NCI-H2196 treated with DMSO at 0.1 percent for 48 hours (cell line): ENCODE results near the gene DNAAF5.
"Not testable (repeated sequence)": the region's sequence is repeated elsewhere in the genome, so short reads cannot be mapped to it uniquely, and the experiment has no call there.

ENCODE experiments used
- DNase-seq: peaks from one replicate; lab custom pipeline; 2025; ENCODE audit not compliant: unreplicated experiment; lab: John Stamatoyannopoulos, UW

DNAAF5 gene

DNA sequence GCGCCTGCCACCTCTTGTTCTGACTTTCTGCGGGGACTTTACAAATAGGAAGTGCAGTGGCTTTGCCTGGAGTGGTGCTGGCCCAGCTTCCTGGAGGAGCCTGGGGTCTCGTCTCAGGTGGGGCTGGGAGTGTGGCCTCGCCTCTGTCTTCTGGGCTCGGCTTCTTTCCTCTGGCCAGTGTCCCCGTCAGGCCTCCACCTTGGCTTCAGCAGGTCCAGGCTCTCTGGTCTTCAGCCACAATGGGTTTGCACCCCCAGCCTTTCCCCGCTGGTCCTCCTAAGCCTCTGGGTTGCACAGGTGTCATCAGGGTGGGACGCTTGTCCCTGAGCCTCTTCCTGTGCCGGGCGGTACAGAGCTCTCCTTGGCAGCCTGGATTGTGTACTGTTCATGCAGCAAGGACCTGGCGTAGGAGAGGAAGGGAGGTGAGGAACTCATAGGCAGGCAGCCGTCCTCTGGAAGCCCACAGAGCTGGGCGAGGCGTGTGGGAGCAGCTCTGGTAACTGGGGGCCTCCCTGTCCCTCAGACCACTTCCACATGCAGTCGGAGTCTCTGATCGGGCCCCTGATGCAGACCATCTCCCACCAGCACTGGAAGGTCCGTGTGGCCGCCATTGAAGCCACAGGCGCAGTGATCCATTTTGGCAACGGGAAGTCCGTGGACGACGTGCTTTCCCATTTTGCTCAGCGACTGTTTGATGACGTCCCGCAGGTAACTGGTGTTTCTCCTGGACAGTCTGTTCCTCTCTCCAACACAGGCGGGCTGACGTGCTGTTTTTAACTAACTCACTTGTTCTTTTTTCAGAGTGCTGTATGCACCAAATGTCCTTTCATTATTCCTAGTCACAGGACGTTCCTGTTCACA, 2.9 kb downstream of the DNAAF5 start:
- DNase-seq: no peak

DNA sequence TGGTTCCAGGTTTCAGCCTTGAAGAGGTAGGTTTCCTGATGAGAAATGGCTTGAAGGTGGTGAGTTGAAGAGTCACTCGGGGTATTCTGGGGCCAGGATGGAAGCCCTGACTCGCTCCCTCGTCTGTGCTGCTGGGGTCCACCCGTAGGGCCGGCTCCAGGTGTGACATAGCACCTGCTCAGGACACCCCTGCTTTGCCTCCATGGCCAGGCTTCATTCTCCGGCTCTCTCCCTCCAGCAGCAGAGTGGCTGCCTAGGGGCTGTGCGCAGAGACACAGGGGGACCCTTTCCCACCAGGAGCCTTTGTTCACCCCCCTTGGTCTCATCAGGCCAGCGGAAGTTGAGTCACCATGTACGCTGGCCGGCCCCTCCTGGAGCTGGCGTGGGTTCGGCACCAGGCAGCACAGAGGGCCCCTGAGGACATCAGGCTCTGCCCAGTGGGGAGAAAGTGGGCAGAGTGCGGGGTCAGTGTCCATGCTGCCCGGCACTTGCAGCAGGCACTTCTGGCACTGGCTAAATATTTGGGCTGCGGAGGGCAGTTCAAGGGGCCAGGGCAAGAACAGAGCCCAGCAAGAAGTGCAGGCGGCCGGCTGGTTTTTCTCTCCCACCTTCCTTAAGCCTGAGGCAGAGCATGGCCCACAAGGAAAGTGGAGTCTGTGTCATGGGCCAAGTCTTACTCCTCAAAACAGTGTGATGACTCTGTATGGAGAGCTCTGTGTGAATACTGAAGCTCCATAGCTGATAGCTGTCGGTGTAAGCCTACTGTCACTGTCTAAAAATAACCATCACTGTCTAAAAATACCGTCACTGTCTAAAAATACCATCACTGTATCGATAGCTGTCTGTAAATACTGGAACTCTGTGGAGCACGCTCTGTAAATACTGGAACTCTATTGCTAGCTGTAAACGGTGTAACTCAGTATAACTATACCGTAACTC, 4.3 kb downstream of the DNAAF5 start:
- no peak for DNase-seq

DNA sequence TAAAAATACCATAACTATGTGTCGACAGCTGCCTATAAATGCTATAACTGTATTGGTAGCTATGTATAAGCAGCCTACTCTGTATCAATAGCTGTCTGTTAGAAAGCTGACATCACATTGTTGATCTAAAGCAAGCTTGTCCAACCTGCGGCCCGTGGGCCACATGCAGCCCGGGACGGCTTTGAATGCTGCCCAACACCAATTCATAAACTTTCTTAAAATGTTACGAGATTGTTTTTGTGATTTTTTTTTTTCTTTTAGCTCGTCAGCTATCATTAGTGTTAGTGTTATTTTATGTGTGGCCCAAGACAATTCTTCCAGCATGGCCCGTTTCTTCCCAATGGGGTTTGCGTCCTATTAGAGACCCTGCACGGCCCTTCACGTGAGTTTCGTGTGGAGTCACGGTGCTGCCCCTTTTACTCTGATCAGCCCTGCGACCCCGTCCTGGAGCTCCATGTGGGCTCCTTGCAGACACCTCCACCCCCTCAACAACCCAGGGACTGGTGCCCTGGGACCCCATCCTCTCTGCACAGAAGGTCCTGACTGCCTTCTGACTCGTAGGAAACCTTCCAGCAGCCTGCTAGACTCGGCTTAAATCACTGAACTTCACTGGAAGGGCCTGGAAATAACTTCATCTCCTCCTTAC, 5.1 kb downstream of the DNAAF5 start:
- no peak for DNase-seq

- DNase-seq: peak; percentile 84
Observed at GRCh38 chr7:732094-732541, 5.6 kb downstream of the DNAAF5 start.

DNA sequence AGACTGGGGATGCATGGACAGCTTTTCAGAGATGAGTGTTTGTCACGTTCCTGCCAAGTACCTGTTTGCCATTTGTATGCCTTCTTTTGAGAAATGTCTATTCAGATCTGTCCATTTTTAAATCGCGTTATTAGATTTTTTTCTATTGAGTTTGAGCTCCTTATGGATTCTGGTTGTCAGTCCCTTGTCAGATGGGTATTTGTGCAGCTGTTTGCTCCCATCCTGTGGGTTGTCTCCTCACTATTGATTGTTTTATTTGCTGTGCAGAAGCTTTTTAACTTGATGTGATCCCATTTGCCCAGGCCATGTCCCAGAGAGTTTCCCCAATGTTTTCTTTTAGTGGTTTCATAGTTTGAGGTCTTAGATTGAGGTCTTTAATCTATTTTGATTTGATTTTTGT, 6.1 kb downstream of the DNAAF5 start:
- no peak for DNase-seq

DNA sequence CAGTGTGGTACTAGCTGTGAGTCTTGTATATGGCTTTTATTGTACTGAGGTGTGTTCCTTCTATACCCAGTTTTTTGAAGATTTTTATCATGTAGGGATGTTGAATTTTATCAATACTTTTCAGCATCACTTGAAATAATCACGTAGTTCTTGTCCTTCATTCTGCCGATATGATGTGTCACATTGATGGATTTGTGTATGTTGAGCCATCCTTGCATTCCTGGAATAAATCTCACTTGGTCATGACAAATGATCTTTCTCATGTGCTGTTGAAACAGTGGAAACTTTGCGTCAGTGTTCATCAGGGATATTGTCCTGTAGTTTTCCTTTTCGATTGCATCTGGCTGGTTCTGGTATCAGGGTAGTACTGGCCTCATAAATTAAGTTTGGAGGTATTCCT, 7.7 kb downstream of the DNAAF5 start:
- DNase-seq: no peak

- DNase-seq: no peak
Observed at GRCh38 chr7:734808-735207, 8.3 kb downstream of the DNAAF5 start.

DNA sequence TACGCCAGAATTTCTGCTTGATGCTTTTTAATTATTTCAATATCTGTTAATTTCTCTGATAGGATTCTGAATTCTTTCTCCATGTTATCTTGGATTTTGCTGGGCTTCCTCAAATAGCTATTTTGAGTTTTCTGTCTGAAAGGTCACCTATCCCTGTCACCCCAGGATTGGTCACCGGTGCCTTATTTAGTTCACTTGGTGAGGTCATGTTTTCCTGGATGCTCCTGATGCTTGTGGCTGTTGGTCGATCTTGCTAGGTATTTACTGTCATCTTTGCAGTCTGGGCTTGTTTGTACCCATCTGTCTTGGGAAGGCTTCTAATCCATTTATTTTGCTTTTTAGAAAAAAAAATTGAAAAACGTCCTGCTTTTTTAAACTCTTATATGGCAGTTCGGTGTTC, 11.7 kb downstream of the DNAAF5 start:
- no peak for DNase-seq

GRCh38 chr7:738723-739454, 12.4 kb downstream of the DNAAF5 start:
- no peak for DNase-seq

DNA sequence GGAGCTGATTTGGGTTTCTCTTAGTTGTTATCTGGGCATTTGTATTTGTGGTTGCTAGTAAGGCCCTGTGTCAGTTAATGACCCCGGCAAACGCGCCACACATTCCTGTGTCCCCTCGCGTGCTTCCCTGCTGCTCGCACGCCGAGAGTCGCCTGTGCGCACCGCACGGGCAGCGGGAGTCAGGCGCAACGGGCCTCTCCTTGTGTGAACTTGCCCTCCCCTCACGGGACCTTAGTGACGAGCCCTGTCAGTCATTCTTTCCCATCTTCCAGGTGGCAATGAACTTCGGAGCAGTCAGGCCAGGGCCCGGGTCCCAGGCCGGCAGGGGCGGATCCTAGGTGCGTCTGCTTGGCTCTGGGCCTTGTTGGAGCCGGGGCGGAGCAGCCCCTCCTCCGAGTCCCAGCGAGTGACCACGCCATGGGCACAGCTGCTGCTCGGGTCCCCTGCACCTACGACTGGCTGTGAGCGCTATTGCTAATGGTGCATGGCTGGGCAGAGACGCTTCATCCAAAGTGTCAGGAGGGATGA, 13.0 kb downstream of the DNAAF5 start:
- no peak for DNase-seq

- DNase-seq: no peak
Observed at GRCh38 chr7:739983-740942, 13.8 kb downstream of the DNAAF5 start.

- no peak for DNase-seq
Observed at GRCh38 chr7:741191-741671, 14.7 kb downstream of the DNAAF5 start.

GRCh38 chr7:741850-742249, 15.4 kb downstream of the DNAAF5 start:
- DNase-seq: no peak

GRCh38 chr7:742791-743190, 16.3 kb downstream of the DNAAF5 start:
- DNase-seq: no peak

GRCh38 chr7:743341-744127, 17.0 kb downstream of the DNAAF5 start:
- not testable (repeated sequence) for DNase-seq

GRCh38 chr7:744128-744520, 17.6 kb downstream of the DNAAF5 start:
- not testable (repeated sequence) for DNase-seq

- DNase-seq: no peak
Observed at GRCh38 chr7:744854-745430, 18.4 kb downstream of the DNAAF5 start.
